ENCODE results near the gene PLCE1.
"Not testable (repeated sequence)": the region's sequence is repeated elsewhere in the genome, so short reads cannot be mapped to it uniquely, and the experiment has no call there.

The PLCE1 gene

DNA sequence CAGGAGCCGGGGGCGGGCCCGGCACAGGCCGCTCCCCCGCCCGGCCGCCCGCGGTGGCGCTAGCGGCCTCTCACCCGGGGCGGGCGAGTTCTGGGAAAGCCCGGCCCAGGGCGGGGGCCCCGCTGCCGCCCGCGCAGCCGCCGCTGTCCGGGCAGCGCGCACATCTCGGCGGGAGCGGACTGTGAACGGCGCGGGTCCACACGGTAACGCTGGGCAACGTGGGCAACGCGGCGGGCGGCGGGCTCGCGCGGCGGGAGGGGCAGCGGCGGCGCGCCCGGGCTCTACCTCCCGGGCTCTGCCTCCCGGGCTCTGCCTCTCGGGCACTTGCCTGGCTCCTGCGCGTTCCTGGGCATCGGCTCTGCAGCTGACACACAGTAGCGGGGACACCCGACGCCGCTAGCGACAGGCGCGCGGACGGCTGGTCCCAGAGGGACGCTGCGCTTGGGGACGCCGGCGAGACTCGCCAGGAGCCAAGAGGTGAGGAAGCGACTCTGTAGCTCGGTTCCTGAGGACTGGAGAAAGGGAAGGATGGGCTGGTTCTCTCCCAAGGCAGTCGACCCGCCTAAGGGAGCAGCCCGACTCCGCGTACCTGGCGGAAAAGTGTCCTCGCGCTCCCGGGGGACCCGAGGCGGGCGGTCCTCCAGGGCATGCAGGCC lies at the start of gene PLCE1:
Gene PLCE1, plus strand, starts transcription at position 150 of the 656 bp plus-strand sequence. CDS start 37,116 bp downstream, outside the sequence.
- H3K4me3 ChIP-seq (ENCODE audit: low read depth, low read length): peak within 1 kb of the TSS; percentile 62
- H3K9me3 ChIP-seq (ENCODE audit: control insufficient read depth, insufficient read depth, low read length): no peaks in the 10 kb centered on the region
- H3K27me3 ChIP-seq (ENCODE audit: control insufficient read depth, insufficient read depth, low read length): peaks cover 96% of the 10 kb centered on the region
- H3K4me1 ChIP-seq (ENCODE audit: control insufficient read depth, insufficient read depth, low read length): peaks cover 4% of the 10 kb centered on the region; the same call in 1 of the 2 replicates
- H3K9ac ChIP-seq (ENCODE audit: low read depth, low read length): no peak within 1 kb of the TSS
- H3K27ac ChIP-seq (ENCODE audit: low read depth, low read length): no peak within 1 kb of the TSS
- no peaks in the 10 kb centered on the region for H3K36me3 ChIP-seq (ENCODE audit: control insufficient read depth, insufficient read depth, low read length)

DNA sequence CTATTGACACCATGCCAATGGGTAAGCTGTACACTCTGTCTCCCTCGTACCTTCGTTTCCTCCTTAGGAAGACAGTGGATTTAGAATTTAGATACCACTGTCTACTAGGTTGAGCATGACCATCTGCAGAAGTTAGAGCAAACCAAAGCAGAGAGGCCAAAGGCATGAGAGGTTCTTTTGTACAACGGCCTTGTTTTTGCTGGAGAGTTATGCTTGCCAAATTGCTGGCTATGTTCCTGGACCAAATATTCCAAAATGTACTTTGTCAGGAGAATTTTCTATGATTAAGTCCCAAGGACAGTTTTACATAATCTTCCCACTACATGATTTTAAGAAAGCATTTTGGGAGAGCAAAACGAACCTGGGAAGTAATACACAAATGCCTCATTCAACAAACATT lies 47.9 kb upstream of the PLCE1 start:
- H3K9me3 ChIP-seq (ENCODE audit: control insufficient read depth, insufficient read depth, low read length): no peaks in the 10 kb centered on the region
- no peaks in the 10 kb centered on the region for H3K4me1 ChIP-seq (ENCODE audit: control insufficient read depth, insufficient read depth, low read length)
- H3K27ac ChIP-seq (ENCODE audit: low read depth, low read length): no peak overlapping the region
- no peak overlapping the region for H3K4me3 ChIP-seq (ENCODE audit: low read depth, low read length)
- no peaks in the 10 kb centered on the region for H3K27me3 ChIP-seq (ENCODE audit: control insufficient read depth, insufficient read depth, low read length)
- H3K36me3 ChIP-seq (ENCODE audit: control insufficient read depth, insufficient read depth, low read length): no peaks in the 10 kb centered on the region
- H3K9ac ChIP-seq (ENCODE audit: low read depth, low read length): no peak overlapping the region

DNA sequence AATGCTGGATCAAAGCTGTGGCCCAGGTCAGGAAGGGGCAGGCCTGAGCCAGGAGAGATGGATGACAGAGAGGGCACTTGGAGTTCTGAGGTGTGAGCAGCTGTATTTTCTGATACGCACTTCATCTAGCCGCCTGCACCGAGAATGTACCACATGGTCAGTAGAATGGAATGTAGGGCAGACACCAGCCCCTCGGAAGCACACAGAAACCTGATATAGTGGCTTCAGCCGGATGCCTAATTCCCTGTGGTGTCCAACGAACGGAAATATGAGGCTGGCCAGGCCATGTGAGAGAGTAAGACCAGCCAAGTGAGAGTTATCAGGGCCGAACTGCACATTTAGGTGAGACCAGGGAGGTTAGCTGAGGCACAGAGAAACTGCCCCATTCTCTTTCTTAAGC lies 46.7 kb upstream of the PLCE1 start:
- H3K36me3 ChIP-seq (ENCODE audit: control insufficient read depth, insufficient read depth, low read length): no peaks in the 10 kb centered on the region
- H3K27me3 ChIP-seq (ENCODE audit: control insufficient read depth, insufficient read depth, low read length): no peaks in the 10 kb centered on the region
- H3K4me3 ChIP-seq (ENCODE audit: low read depth, low read length): no peak overlapping the region
- no peaks in the 10 kb centered on the region for H3K4me1 ChIP-seq (ENCODE audit: control insufficient read depth, insufficient read depth, low read length)
- no peaks in the 10 kb centered on the region for H3K9me3 ChIP-seq (ENCODE audit: control insufficient read depth, insufficient read depth, low read length)
- H3K9ac ChIP-seq (ENCODE audit: low read depth, low read length): no peak overlapping the region
- no peak overlapping the region for H3K27ac ChIP-seq (ENCODE audit: low read depth, low read length)

DNA sequence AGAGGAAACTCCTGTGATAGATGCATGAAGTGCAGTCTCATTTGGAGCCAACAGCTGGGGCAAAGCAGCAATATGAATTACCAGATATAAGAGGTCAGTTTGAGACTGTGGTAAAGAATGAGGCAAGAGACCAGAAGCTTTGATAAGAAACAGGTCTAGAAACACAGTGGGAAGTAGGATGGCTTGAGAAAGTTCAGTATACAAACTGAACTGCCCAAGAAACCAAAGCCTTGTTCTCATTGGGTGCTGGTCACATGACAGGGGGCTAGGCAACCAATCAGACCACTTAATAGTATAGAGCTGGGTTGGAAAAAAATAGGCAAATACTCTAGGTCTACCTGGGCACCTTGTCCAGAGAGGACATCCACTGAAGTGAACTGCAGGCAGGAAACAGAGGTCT lies 46.2 kb upstream of the PLCE1 start:
- Histone ChIP-seq H3K4me3 (ENCODE audit: low read depth, low read length) (no peak overlapping the region), H3K9ac (ENCODE audit: low read depth, low read length) (no peak overlapping the region), H3K9me3 (ENCODE audit: control insufficient read depth, insufficient read depth, low read length) (no peaks in the 10 kb centered on the region), H3K27me3 (ENCODE audit: control insufficient read depth, insufficient read depth, low read length) (no peaks in the 10 kb centered on the region), H3K36me3 (ENCODE audit: control insufficient read depth, insufficient read depth, low read length) (no peaks in the 10 kb centered on the region), H3K4me1 (ENCODE audit: control insufficient read depth, insufficient read depth, low read length) (no peaks in the 10 kb centered on the region), H3K27ac (ENCODE audit: low read depth, low read length) (no peak overlapping the region)

DNA sequence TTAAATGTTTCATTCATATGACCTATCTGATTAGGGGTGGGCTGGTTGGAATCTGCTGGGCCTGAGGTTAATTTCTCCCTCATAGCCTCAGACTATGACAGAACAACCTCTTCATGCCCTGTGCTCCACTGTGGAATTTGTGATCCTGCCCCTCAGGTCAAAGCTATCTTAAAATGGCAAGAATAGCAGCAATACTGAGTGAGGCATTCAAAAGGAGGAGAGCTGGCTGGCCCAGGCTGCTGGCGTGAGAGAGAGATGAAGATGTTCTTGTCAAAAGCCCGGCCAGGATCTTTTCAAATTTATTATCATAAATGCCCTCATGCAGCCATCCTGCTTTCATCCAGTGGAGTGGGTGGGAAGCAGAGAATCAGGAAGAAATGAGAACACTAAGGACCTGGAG lies 41.8 kb upstream of the PLCE1 start:
- H3K4me3 ChIP-seq (ENCODE audit: low read depth, low read length): no peak overlapping the region
- no peak overlapping the region for H3K9ac ChIP-seq (ENCODE audit: low read depth, low read length)
- no peaks in the 10 kb centered on the region for H3K4me1 ChIP-seq (ENCODE audit: control insufficient read depth, insufficient read depth, low read length)
- H3K9me3 ChIP-seq (ENCODE audit: control insufficient read depth, insufficient read depth, low read length): no peaks in the 10 kb centered on the region
- H3K27me3 ChIP-seq (ENCODE audit: control insufficient read depth, insufficient read depth, low read length): no peaks in the 10 kb centered on the region
- no peak overlapping the region for H3K27ac ChIP-seq (ENCODE audit: low read depth, low read length)
- no peaks in the 10 kb centered on the region for H3K36me3 ChIP-seq (ENCODE audit: control insufficient read depth, insufficient read depth, low read length)

DNA sequence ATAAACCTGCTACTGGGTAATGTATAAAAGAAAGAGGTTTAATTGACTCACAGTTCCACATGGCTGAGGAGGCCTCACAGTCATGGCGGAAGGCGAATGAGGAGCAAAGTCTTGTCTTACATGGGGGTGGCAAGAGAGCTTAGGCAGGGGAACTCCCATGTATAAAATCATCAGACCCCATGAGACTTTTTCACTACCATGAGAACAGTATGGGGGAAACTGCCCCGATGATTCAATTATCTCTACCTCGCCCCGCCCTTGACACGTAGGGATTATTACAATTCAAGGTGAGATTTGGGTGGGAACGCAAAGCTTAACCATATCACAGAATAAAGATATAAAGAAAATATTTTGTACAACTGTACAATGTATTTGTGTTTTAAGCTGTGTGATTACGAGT lies 39.4 kb upstream of the PLCE1 start:
- no peak overlapping the region for H3K27ac ChIP-seq (ENCODE audit: low read depth, low read length)
- no peak overlapping the region for H3K4me3 ChIP-seq (ENCODE audit: low read depth, low read length)
- no peak overlapping the region for H3K9ac ChIP-seq (ENCODE audit: low read depth, low read length)
- no peaks in the 10 kb centered on the region for H3K27me3 ChIP-seq (ENCODE audit: control insufficient read depth, insufficient read depth, low read length)
- no peaks in the 10 kb centered on the region for H3K4me1 ChIP-seq (ENCODE audit: control insufficient read depth, insufficient read depth, low read length)
- H3K9me3 ChIP-seq (ENCODE audit: control insufficient read depth, insufficient read depth, low read length): no peaks in the 10 kb centered on the region
- H3K36me3 ChIP-seq (ENCODE audit: control insufficient read depth, insufficient read depth, low read length): no peaks in the 10 kb centered on the region

DNA sequence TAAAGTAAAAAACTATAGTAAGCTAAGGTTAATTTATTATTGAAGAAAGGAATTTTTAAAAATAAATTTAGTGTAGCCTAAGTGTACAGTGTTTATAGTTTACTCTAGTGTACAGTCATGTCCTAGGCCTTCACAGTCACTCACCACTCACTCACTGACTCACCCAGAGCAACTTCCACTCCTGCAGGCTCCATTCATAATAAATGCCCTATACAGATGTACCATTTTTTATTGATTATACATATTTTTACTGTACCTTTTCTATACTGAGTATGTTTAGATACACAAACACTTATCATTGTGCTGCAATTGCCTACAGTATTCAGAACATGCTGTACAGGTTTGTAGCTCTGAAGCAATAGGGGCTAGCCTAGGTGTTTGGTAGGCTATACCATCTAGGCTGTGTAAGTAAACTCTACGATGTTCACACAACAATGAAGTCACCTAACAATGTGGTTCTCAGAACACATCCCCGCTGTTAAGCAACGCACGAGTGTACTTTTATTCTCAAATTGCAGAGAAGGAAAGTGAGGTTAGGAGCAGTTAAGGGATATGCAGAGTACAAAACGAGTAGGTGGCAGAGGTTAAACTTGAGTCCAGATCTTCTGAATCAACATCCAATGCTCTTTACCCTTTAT lies 38.9 kb upstream of the PLCE1 start:
- no peak overlapping the region for H3K9ac ChIP-seq (ENCODE audit: low read depth, low read length)
- no peaks in the 10 kb centered on the region for H3K9me3 ChIP-seq (ENCODE audit: control insufficient read depth, insufficient read depth, low read length)
- H3K36me3 ChIP-seq (ENCODE audit: control insufficient read depth, insufficient read depth, low read length): no peaks in the 10 kb centered on the region
- no peaks in the 10 kb centered on the region for H3K27me3 ChIP-seq (ENCODE audit: control insufficient read depth, insufficient read depth, low read length)
- H3K4me3 ChIP-seq (ENCODE audit: low read depth, low read length): no peak overlapping the region
- no peaks in the 10 kb centered on the region for H3K4me1 ChIP-seq (ENCODE audit: control insufficient read depth, insufficient read depth, low read length)
- no peak overlapping the region for H3K27ac ChIP-seq (ENCODE audit: low read depth, low read length)

DNA sequence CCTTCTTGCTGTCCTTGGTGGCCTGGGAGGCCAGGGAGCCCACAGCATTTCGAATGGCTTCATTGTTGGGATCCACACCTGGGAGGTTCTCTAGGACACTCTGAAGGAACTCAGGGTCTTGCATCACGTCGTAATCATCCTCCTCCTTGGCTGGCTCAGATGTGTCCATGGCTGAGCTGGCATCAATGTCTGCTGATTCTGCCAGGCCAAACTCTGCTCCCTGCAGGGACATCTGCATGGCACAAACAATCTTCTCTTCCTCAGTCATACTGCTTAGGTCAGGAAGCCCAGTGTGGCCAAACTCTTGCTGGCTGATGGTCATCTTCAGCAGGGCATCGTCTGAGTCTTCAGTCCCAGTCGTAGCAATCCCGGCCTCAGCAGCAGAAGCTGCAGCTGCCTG lies 34.9 kb upstream of the PLCE1 start:
- no peaks in the 10 kb centered on the region for H3K36me3 ChIP-seq (ENCODE audit: control insufficient read depth, insufficient read depth, low read length)
- H3K9me3 ChIP-seq (ENCODE audit: control insufficient read depth, insufficient read depth, low read length): no peaks in the 10 kb centered on the region
- no peak overlapping the region for H3K9ac ChIP-seq (ENCODE audit: low read depth, low read length)
- H3K4me1 ChIP-seq (ENCODE audit: control insufficient read depth, insufficient read depth, low read length): no peaks in the 10 kb centered on the region
- H3K4me3 ChIP-seq (ENCODE audit: low read depth, low read length): no peak overlapping the region
- no peaks in the 10 kb centered on the region for H3K27me3 ChIP-seq (ENCODE audit: control insufficient read depth, insufficient read depth, low read length)
- H3K27ac ChIP-seq (ENCODE audit: low read depth, low read length): no peak overlapping the region

DNA sequence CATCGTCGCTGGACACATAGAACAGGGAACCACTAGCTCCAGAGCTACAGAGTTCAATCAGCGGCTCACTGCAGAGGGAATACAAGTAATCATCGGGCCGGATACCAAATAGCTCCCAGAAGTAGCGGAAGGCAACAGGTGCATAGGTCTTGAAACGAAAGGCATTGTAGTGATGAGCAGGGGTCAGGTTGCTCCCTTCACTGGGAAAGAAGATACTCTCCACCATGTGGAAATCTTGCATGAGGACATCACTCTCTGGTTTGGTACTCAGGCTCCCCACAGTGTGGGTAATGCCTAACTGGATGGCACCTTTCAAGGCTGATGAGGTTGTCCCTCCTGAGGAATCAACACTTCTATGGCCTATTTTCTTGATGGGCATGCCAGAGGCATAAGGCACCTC lies 32.7 kb upstream of the PLCE1 start:
- H3K9me3 ChIP-seq (ENCODE audit: control insufficient read depth, insufficient read depth, low read length); H3K27me3 ChIP-seq (ENCODE audit: control insufficient read depth, insufficient read depth, low read length); H3K27ac ChIP-seq (ENCODE audit: low read depth, low read length); H3K4me3 ChIP-seq (ENCODE audit: low read depth, low read length); H3K36me3 ChIP-seq (ENCODE audit: control insufficient read depth, insufficient read depth, low read length); H3K9ac ChIP-seq (ENCODE audit: low read depth, low read length); H3K4me1 ChIP-seq (ENCODE audit: control insufficient read depth, insufficient read depth, low read length): not testable (repeated sequence)

DNA sequence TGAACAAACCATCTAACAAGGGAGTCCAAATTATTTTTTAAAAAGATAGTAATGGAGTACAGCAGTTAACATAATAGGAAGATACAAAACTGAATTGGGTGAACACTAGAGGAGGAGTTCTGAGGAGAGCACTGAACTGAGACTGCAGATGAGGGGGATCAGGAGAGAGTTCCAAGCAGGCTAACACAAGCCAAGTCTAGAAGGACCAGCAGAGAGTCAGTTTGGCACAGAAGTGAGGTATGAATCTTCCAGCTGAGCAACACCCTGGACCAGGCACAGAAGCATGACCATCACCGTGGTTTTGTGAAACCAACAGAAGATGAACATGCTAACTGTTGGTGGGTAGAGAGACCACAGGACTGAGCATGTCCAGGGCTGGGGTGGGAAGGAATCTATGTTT lies 30.8 kb upstream of the PLCE1 start:
- Histone ChIP-seq H3K9me3 (ENCODE audit: control insufficient read depth, insufficient read depth, low read length) (no peaks in the 10 kb centered on the region), H3K9ac (ENCODE audit: low read depth, low read length) (no peak overlapping the region), H3K36me3 (ENCODE audit: control insufficient read depth, insufficient read depth, low read length) (no peaks in the 10 kb centered on the region), H3K4me3 (ENCODE audit: low read depth, low read length) (no peak overlapping the region), H3K27ac (ENCODE audit: low read depth, low read length) (no peak overlapping the region), H3K4me1 (ENCODE audit: control insufficient read depth, insufficient read depth, low read length) (no peaks in the 10 kb centered on the region), H3K27me3 (ENCODE audit: control insufficient read depth, insufficient read depth, low read length) (no peaks in the 10 kb centered on the region)

DNA sequence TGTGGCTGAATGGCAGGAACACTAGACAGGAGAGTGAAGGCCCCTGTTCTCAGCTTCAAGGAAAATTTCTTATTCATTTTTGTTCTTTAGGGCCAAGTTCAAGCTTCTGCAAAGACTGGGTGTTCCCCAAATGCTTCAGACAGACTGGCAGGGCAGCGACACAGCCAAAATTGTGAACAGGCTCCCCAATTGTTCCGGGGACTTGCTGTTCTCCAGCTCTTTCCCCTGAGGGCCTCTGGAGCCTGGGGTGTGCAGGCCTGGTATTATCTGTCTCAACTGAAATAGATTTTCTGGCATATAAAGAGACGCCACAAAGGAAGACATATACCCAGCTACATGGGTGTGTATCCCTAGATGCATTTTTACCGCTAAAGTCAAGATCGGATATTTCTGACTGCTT lies 30.3 kb upstream of the PLCE1 start:
- Histone ChIP-seq H3K36me3 (ENCODE audit: control insufficient read depth, insufficient read depth, low read length) (no peaks in the 10 kb centered on the region), H3K4me3 (ENCODE audit: low read depth, low read length) (no peak overlapping the region), H3K9ac (ENCODE audit: low read depth, low read length) (no peak overlapping the region)

More for the DNA sequence above, 30.3 kb upstream of the PLCE1 start:
- no peak overlapping the region for H3K27ac ChIP-seq (ENCODE audit: low read depth, low read length)
- no peaks in the 10 kb centered on the region for H3K9me3 ChIP-seq (ENCODE audit: control insufficient read depth, insufficient read depth, low read length)
- no peaks in the 10 kb centered on the region for H3K27me3 ChIP-seq (ENCODE audit: control insufficient read depth, insufficient read depth, low read length)
- H3K4me1 ChIP-seq (ENCODE audit: control insufficient read depth, insufficient read depth, low read length): no peaks in the 10 kb centered on the region
